Hepatocyte (in vitro differentiated cells): ENCODE data around the gene ZNF283. TPM values are rescaled to one million over a fixed set of nuclear protein-coding genes. Genes with fewer than 3 reads are reported as not detected.
A peak's percentile ranks its signal among the peaks of the same experiment; 100 is the strongest.

Experiments used
- DNase-seq: peaks from one replicate; pipeline ENCODE4 v3.0.0-alpha.2; 2016; ENCODE audit warnings: low spot score
- H2AFZ ChIP-seq: fragments of 200-600 bp; sonication (generic); 2 replicates; pipeline ENCODE4 v1.6.0; 2016; ENCODE audit warnings: antibody characterized with exemption, mild to moderate bottlenecking
- H3K27ac ChIP-seq: fragments of 200-600 bp; sonication (generic); 2 replicates; pipeline ENCODE4 v1.5.1; 2016; ENCODE audit warnings: mild to moderate bottlenecking
- H3K27me3 ChIP-seq: fragments of 200-600 bp; sonication (generic); 2 replicates; pipeline ENCODE4 v1.6.1; 2016
- H3K36me3 ChIP-seq: fragments of 200-600 bp; sonication (generic); replicated peaks from 2 replicates; pipeline ENCODE4 v1.5.1; 2016; ENCODE audit warnings: low read depth; ENCODE audit not compliant: insufficient read depth
- H3K4me1 ChIP-seq: fragments of 200-600 bp; sonication (generic); 2 replicates; pipeline ENCODE4 v1.5.1; 2016; ENCODE audit warnings: mild to moderate bottlenecking, moderate library complexity; ENCODE audit not compliant: insufficient read depth
- H3K4me2 ChIP-seq: fragments of 200-600 bp; sonication (generic); 2 replicates; pipeline ENCODE4 v1.6.0; 2016
- H3K4me3 ChIP-seq: fragments of 200-600 bp; sonication (generic); 2 replicates; pipeline ENCODE4 v1.5.1; 2016; ENCODE audit warnings: mild to moderate bottlenecking
- H3K79me2 ChIP-seq: fragments of 200-600 bp; sonication (generic); 2 replicates; pipeline ENCODE4 v1.6.0; 2017; ENCODE audit warnings: mild to moderate bottlenecking
- H3K9me2 ChIP-seq: fragments of 200-600 bp; sonication (generic); replicated peaks from 2 replicates; pipeline ENCODE4 v1.6.0; 2017; ENCODE audit warnings: mild to moderate bottlenecking; ENCODE audit not compliant: insufficient read depth
- H3K9me3 ChIP-seq: fragments of 200-600 bp; sonication (generic); 2 replicates; pipeline ENCODE4 v1.5.1; 2016; ENCODE audit warnings: low read depth, mild to moderate bottlenecking
- H4K20me1 ChIP-seq: fragments of 200-600 bp; sonication (generic); 2 replicates; pipeline ENCODE4 v1.6.0; 2016; ENCODE audit warnings: mild to moderate bottlenecking; ENCODE audit not compliant: insufficient read depth, poor library complexity, severe bottlenecking
- EZH2 ChIP-seq: fragments of 200-600 bp; sonication (generic); IDR thresholded peaks from 2 replicates; pipeline ENCODE4 v1.6.1; 2016; ENCODE audit warnings: antibody characterized with exemption, mild to moderate bottlenecking, borderline replicate concordance
- EZH2phosphoT487 ChIP-seq: fragments of 200-600 bp; sonication (generic); IDR thresholded peaks from one replicate; pipeline ENCODE4 v1.6.1; 2018; ENCODE audit warnings: antibody characterized with exemption, mild to moderate bottlenecking, low read depth, moderate library complexity; ENCODE audit not compliant: unreplicated experiment, severe bottlenecking
- WGBS: methylation state at CpG from one replicate; pipeline ENCODE4 v1.1.6; 2016; ENCODE audit warnings: low lambda C conversion rate; ENCODE audit errors: missing lambda C conversion rate; 5-methylcytosine and 5-hydroxymethylcytosine counted together
- polyA plus RNA-seq: library from polyadenylated mRNA; unstranded; fragments of >200 nt; fragmentation: Nextera tagmentation; extraction: Ambion mirVana; gene quantifications from 2 replicates; pipeline ENCODE4 v1.2.1, GENCODE V29; 2016
- total RNA-seq: library from RNA; depleted of rRNA; stranded (reverse); fragments of >200 nt; gene quantifications from 2 replicates; pipeline ENCODE4 v1.2.3, GENCODE V29; 2014
- TF ChIP-seq, protein P1 (sequence below): fragments of 200-600 bp; sonication (generic); IDR thresholded peaks from 2 replicates; pipeline ENCODE4 v1.5.1; 2016; ENCODE audit warnings: antibody characterized with exemption, mild to moderate bottlenecking; ENCODE audit not compliant: poor library complexity

The ZNF283 gene
- total and polyA plus RNA-seq, 2 experiments from 2014 or later = 1.8 to 10.7 TPM

DNA sequence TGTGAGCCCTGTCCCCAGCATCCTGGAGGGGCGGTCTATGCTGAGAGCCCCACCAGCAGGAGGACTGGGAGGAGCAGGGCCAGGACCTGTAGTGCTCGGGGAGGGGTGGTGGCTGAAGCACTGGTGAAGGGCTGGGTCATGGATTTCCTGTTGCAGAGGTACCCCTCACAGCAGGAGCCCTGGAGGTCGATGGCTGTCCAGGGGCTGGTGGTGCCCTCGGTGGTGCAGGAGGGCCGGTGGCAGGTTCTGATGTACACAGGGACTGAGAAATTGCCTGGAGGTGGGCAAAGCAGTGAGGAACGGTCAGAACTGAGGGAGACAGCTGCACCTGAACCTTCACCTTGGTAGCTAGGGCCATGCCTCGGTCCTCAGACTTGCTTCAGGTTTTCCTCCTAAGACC is 29.6 kb upstream of the ZNF283 start:
- TF ChIP-seq, protein P1, sequence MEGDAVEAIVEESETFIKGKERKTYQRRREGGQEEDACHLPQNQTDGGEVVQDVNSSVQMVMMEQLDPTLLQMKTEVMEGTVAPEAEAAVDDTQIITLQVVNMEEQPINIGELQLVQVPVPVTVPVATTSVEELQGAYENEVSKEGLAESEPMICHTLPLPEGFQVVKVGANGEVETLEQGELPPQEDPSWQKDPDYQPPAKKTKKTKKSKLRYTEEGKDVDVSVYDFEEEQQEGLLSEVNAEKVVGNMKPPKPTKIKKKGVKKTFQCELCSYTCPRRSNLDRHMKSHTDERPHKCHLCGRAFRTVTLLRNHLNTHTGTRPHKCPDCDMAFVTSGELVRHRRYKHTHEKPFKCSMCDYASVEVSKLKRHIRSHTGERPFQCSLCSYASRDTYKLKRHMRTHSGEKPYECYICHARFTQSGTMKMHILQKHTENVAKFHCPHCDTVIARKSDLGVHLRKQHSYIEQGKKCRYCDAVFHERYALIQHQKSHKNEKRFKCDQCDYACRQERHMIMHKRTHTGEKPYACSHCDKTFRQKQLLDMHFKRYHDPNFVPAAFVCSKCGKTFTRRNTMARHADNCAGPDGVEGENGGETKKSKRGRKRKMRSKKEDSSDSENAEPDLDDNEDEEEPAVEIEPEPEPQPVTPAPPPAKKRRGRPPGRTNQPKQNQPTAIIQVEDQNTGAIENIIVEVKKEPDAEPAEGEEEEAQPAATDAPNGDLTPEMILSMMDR = no peak
- no peak for TF ChIP-seq EZH2
- no peak for TF ChIP-seq EZH2phosphoT487
- H3K36me3 ChIP-seq = no peaks in the 10 kb centered on the region
- no peaks in the 10 kb centered on the region for H3K79me2 ChIP-seq
- H3K27me3 ChIP-seq = peaks cover 4% of the 10 kb centered on the region
- no peak overlapping the region for H3K27ac ChIP-seq
- DNase-seq = no peak
- H4K20me1 ChIP-seq = no peaks in the 10 kb centered on the region
- H3K4me2 ChIP-seq = no peak overlapping the region
- 79% methylated on average over 6 of the region's 7 CpGs for WGBS
- H3K4me3 ChIP-seq = no peak overlapping the region
- no peak overlapping the region for H2AFZ ChIP-seq
- H3K9me3 ChIP-seq = no peaks in the 10 kb centered on the region
- H3K9me2 ChIP-seq = no peaks in the 10 kb centered on the region
- H3K4me1 ChIP-seq = no peaks in the 10 kb centered on the region

DNA sequence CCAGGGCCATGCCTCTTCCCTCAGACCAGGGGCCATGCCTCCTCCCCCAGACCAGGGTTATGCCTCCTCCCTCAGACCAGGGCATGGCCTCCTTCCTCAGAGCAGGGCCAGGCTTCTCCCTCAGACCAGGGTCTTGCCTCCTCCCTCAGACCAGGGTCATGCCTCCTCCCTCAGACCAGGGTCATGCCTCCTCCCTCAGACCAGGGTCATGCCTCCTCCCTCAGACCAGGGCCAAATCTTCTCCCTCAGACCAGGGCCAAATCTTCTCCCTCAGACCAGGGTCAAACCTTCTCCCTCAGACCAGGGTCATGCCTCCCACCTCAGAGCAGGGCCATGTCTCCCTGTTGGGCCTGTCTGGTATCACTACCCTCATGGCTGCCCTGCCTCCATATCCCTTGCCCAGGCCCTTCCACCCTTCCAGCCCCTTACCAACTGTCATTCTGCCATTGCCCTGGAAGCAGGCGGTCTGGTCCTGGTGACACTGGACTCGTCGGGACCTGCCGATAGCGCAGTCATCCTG is 29.0 kb upstream of the ZNF283 start:
- TF ChIP-seq EZH2phosphoT487 (no peak), EZH2 (no peak)
- TF ChIP-seq, protein P1 = no peak
- 22% methylated on average over 4 of the region's 5 CpGs for WGBS
- DNase-seq = no peak
- no peaks in the 10 kb centered on the region for H3K9me3 ChIP-seq
- no peaks in the 10 kb centered on the region for H3K9me2 ChIP-seq
- no peaks in the 10 kb centered on the region for H4K20me1 ChIP-seq
- no peaks in the 10 kb centered on the region for H3K36me3 ChIP-seq
- H3K27me3 ChIP-seq = peaks cover 2% of the 10 kb centered on the region
- H3K4me2 ChIP-seq = peak overlapping the region; percentile 88
- no peak overlapping the region for H2AFZ ChIP-seq
- H3K4me1 ChIP-seq = no peaks in the 10 kb centered on the region
- H3K4me3 ChIP-seq = peak overlapping the region; percentile 5
- H3K79me2 ChIP-seq = no peaks in the 10 kb centered on the region
- H3K27ac ChIP-seq = no peak overlapping the region

DNA sequence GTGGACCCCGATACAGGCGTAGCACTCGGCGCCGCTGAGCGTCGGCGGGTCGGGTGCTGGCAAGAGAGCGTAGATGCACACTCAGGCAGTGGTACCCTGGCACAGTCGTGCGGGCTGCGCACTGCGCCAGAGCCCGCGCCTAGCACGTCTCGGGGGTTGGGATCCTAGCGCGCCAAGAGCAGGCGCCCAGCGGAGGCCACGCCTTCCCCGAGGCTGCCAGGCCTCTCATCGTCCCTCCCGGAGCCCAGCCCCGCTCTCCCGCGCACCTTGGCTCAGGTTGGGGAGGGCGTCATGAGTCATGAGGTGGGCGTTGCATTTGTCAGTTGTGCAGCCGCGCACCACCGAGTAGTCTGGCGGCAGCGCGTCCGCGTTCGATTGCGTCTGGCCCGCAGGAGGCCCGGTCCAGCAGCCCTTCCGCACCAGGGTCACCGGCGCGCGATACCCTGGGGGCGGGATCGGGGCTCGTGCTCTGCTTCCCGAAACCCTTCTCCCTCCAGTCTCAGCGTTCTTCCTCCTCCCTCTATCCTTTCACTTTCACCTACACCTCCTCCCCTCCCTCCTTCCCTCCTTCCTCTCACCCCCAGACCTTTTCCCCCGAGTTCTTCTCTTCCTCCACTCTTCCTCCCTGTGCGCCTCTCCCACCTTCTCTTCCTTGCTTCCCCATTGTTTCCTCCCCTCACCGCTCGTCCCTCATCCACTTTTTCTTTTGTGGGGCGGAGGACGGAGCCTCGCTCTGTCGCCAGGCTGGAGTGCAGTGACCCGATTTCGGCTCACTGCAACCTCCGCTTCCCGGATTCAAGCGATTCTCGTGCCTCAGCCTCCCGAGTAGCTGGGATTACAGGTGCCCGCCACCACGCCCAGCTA is 28.3 kb upstream of the ZNF283 start:
- Histone ChIP-seq H3K9me3 (no peaks in the 10 kb centered on the region), H3K27me3 (no peaks in the 10 kb centered on the region), H2AFZ (peak overlapping the region; percentile 71), H3K4me2 (peak overlapping the region; percentile 88), H3K4me3 (peak overlapping the region; percentile 5), H4K20me1 (no peaks in the 10 kb centered on the region), H3K36me3 (no peaks in the 10 kb centered on the region), H3K9me2 (no peaks in the 10 kb centered on the region), H3K4me1 (no peaks in the 10 kb centered on the region), H3K79me2 (no peaks in the 10 kb centered on the region), H3K27ac (peak overlapping the region; percentile 23)
- DNase-seq = peak; percentile 87
- 15% methylated on average over 63 of the region's 70 CpGs for WGBS
- no peak for TF ChIP-seq EZH2
- no peak for TF ChIP-seq EZH2phosphoT487
- TF ChIP-seq, protein P1 = no peak
